Measurements from ENCODE around the gene ASIP.
A peak's percentile ranks its signal among the peaks of the same experiment; 100 is the strongest.

Gene ASIP

DNA sequence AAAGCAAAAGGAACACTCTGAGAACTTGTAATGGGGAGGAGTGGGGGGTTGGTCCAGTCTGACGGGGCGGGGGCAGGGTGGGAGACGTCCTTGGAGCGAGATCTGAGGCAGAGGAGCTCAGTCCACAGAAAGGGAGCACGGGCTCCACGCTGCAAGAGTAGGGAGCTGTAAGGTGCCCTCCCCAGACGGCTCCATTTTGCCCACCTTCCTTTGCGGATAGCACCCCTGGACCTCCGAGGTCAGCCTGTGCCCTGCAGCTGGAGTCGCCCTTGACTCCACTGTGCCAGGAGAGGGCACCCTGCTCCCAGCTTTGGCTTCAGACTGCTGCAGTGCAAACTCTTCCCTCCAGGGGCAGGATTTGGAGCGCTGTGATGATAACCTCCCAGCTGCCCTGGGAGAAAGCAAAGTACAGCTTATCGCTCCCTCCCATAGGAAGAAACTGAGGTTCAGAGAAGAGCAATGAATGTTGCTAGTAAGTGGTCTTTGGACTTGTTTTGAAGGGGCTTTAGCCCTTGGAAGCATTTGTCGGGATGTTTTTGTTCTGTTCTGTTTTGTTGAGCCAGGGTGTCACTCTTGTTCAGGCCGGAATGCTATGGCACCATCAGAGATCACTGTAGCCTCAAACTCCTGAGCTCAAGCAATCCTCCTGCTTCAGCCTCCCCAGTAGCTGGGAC lies 71.5 kb downstream of the ASIP start:
- peak; percentile 91 for DNase-seq (ENCODE audit: low spot score)

DNA sequence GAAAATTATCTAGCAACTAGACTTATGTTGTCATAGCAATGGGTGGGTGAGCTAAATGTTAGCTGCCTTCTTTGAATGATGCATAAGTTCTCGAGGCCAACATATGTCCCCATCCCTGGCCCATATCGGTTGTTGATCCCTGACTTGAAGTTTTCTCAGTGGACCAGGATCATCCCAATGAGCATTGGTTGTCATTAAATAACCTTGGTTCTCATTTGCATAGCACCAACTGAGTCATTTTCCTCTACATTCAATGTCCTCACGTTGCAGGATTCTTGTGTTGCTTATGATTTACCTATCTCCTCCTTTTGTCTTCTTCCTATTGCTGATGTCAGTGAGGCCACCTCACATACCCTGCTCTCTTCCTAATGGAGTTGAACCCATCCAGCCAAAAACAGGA lies 74.0 kb downstream of the ASIP start:
- no peak for DNase-seq (ENCODE audit: low spot score)

DNA sequence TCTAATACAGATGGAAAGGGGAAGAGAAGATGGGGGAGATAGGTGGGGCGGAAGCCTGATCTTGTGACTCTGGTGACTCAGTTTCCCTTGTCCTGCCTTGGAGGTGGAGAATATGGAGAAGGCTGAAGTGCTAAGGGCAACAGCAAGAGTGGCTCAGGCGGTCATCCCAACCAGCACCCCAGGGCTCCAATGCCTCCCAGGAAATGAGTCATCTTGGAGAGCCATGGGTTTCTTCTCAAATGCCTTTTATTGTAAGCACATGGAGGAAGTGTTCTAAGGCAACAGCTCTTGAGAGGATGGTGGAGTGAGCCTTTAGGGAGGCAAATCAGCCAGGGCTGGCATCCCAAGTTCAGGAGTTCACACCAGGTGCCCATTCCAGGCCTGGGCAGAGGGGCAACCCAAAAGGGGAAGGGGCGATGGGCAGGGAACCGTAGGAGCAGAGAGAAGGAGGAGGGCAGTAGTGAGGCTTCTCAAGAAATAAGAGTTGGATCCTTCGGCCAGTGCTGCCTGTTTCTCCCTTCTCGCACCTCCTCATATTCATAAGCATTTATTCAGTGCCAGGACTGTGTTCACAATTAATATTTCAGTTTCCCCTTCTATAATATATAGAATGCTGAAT lies 75.1 kb downstream of the ASIP start:
- DNase-seq (ENCODE audit: low spot score): no peak

All from globus pallidus (tissue), 1 donor.